Coronary artery (tissue), 2 donors: ENCODE measurements around the gene KCNT2.
"Not testable (repeated sequence)": the region's sequence is repeated elsewhere in the genome, so short reads cannot be mapped to it uniquely, and the experiment has no call there.

Experiments used
- DNase-seq: peaks from one replicate; pipeline ENCODE4 v3.0.0-alpha.2; 2017; ENCODE audit warnings: low spot score
- H3K27ac ChIP-seq, 2 donors: fragments of 200-600 bp; sonication (generic); one replicate each; pipeline ENCODE4 v1.5.1; 2016 to 2019
- H3K4me3 ChIP-seq: fragments of 200-600 bp; sonication (generic); 2 replicates; pipeline ENCODE4 v1.5.1; 2016; ENCODE audit warnings: mild to moderate bottlenecking, moderate library complexity
- TF ChIP-seq, protein P1 (sequence below): fragments of 200-600 bp; sonication (generic); IDR thresholded peaks from one replicate; pipeline ENCODE4 v1.5.1; 2019; ENCODE audit warnings: antibody characterized with exemption

The KCNT2 gene

DNA sequence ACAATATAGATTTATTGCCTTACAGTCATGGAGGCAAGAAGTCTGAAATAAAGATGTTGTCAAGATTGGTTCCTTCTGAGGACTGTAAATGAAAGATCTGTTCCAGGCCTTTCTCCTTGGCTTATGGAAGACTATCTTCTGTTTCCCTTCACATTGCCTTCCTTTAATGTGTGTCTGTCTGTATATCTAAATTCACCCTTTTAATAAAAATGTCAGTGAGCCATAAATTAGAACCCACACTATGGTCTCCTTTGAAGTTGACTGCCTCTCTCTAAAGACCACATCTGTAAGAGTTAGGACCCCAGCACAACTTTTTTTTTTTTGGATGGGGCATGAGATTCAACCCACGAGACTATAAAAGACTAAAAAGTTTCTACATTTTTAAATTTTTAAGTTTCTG is 305.8 kb downstream of the KCNT2 start:
- TF ChIP-seq, protein P1, sequence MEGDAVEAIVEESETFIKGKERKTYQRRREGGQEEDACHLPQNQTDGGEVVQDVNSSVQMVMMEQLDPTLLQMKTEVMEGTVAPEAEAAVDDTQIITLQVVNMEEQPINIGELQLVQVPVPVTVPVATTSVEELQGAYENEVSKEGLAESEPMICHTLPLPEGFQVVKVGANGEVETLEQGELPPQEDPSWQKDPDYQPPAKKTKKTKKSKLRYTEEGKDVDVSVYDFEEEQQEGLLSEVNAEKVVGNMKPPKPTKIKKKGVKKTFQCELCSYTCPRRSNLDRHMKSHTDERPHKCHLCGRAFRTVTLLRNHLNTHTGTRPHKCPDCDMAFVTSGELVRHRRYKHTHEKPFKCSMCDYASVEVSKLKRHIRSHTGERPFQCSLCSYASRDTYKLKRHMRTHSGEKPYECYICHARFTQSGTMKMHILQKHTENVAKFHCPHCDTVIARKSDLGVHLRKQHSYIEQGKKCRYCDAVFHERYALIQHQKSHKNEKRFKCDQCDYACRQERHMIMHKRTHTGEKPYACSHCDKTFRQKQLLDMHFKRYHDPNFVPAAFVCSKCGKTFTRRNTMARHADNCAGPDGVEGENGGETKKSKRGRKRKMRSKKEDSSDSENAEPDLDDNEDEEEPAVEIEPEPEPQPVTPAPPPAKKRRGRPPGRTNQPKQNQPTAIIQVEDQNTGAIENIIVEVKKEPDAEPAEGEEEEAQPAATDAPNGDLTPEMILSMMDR, result no peak
- Histone ChIP-seq H3K27ac (no peak overlapping the region), H3K4me3 (no peak overlapping the region)
- no peak for DNase-seq

DNA sequence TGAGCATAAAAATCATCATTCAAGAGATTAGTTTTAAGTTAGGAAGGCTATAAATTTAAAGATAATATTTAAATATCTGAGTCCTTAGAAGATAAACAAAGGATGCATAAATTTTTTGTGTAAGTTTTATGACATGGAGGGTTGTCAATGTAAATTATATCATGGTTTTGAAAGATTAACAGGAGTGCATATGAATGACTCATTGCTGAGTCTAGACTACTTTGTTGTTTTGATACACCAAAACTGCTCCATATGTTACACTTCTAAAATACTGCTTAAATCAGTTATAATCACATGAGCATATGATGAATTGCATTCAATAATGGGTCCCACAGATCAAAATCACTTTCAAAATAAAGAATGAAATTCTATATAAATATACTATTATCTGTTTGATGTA is 312.5 kb downstream of the KCNT2 start:
- DNase-seq, result no peak
- Histone ChIP-seq H3K27ac (no peak overlapping the region), H3K4me3 (no peak overlapping the region)
- TF ChIP-seq, protein P1, result no peak

DNA sequence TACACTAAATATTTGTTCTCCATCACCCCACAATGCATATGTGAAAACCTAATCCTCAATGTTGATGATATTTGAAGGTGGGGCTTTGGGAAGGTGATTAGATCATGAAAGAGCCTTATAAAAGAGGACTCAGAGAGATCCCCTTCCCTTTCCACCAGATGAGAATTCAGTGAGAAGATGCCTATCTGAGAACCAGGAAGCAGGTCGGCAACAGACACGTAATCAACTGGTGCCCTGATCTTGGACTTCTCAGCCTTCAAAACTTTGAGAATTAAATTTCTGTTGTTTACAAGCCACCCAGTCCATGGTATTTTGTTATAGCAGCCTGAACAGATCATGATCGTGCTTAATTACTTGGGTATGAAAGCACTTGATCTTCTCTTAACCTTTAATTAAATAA is 329.4 kb downstream of the KCNT2 start:
- Histone ChIP-seq H3K4me3 (no peak overlapping the region), H3K27ac (no peak overlapping the region)
- TF ChIP-seq, protein P1, result no peak
- DNase-seq, result no peak

DNA sequence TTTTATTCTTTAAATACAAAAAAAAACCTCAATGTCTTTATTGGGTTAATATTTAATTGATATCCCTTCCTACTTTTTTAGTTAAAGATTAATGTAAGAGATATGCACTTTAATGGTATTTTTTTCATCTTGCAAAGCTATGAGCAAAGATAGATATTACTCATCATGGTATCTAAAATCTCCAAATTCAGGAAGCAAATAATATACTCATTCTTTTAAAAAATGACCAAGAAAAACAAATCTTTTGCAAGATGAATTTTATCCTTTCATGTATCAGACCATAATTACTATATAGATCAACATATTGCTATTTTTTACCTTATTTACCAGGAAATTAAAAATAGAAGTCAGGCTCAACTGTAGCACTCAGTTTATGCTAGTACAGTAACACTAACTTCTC is 330.4 kb downstream of the KCNT2 start:
- Histone ChIP-seq H3K27ac (no peak overlapping the region), H3K4me3 (no peak overlapping the region)
- TF ChIP-seq, protein P1, result no peak
- no peak for DNase-seq

DNA sequence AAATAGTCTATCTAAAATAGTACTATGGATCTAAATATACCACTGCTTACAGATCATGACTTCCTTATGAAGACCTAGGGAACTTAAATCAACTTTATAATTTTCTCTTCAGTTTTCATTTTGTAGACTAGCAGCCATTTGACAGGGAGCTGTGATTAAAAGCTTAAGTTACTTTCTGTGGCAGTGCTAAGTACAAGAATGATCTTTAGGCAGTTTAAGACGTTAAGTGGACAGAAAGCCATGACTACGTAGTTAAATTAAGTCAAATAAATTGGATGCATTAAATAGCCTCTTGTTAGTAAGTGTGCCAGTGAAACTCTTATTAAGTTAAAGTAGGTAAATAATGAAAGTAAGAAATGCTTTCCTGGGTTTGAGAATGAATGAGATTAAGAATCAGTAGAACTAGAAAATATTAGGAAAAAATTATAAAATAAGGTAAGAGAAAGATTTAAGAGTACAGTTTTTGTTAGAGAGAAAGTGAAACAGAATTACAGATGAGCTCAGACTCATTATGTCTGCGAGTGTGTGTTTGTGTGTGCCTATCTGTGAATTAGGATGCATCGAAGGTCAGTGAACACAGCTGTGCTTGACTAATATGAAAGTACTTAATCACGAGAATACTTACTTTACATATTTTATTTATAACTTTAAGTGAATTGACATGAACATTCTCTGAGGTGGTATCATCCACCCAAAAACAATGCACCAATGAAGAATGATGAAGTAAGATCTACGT is 336.9 kb downstream of the KCNT2 start:
- no peak for DNase-seq
- Histone ChIP-seq H3K27ac (no peak overlapping the region), H3K4me3 (no peak overlapping the region)
- TF ChIP-seq, protein P1, result no peak

DNA sequence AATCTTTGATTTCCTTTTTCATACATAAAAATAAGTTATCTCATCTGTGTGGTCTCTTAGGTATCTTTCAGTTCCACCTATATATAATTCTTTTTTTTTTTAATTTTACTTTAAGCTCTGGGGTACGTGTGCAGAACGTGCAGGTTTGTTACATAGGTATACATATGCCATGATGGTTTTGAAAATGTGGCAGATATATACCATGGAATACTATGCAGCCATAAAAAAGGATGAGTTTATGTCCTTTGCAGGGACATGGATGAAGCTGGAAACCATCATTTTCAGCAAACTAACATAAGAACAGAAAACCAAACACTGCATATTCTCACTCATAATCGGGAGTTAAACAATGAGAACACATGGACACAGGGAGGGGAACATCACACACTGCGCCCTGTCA is 345.2 kb downstream of the KCNT2 start:
- DNase-seq, H3K27ac ChIP-seq, H3K4me3 ChIP-seq: not testable (repeated sequence)

DNA sequence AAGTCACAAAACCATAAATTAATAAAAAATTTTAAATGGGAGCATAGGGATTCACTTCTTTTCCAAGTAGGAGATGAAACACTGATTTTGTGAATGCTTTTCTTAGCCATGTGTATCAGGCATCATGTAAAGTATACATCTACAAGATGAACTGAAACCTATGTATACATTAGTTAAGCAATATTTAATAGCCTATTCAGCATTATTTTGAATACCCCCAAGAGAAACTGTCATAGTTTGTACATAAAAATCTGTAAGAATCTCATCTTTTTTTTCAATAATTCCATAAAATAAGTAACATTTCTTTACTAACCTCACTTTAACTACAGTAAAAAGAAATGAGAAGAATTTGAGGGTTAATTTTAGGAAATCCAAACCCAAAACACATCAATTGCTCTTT is 348.0 kb downstream of the KCNT2 start:
- DNase-seq, result no peak
- Histone ChIP-seq H3K27ac (no peak overlapping the region), H3K4me3 (no peak overlapping the region)
- TF ChIP-seq, protein P1, result no peak

DNA sequence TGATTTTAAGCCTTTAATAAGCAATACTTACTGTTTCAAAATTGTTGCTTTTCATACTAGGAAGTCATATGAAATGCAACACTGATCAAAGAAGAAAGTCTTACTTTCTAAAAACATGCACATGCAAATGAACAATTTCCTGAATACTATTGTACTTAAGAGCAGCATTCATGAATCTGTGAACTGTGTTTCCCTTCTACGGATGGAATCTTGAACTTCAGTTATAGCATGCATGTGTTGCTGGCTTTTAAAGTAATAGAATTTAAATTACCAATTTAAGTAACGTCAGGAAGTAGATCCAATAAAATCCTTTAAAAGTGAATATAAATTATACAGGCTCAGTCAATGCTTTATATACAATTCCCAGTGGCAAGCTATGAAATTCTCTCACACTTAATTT is 348.9 kb downstream of the KCNT2 start:
- Histone ChIP-seq H3K27ac (no peak overlapping the region), H3K4me3 (no peak overlapping the region)
- TF ChIP-seq, protein P1, result no peak
- no peak for DNase-seq
